K562 (cell line): ENCODE data around the gene HRH1. TPM values are rescaled to one million over a fixed set of nuclear protein-coding genes. Genes with fewer than 3 reads are reported as not detected.

ENCODE experiments used
- ATAC-seq: fragments of 200-7000 bp; cut with Tn5 transposase; 3 replicates; pipeline ENCODE4 v1.9.1; 2020; ENCODE audit warnings: moderate library complexity
- BruUV-seq: library from RNA; stranded (reverse); fragments of 400-500 nt; replicated peaks from 2 replicates; lab custom pipeline; 2021; lab: Mats Ljungman, UMichigan
- CTCF ChIA-PET: fragments of 300-600 bp; formaldehyde crosslinking; extraction: SDS; loops from one replicate; lab custom pipeline; 2021; ENCODE audit warnings: low intra/inter-chr PET ratio; lab: Yijun Ruan, JAX
- POLR2A ChIA-PET: fragments of 300-600, 350-650 bp; sonication (Branson Sonifier 250); formaldehyde crosslinking; extraction: SDS; loops from one replicate; lab custom pipeline; 2021; ENCODE audit warnings: antibody characterized with exemption, inconsistent platforms; lab: Yijun Ruan, JAX
- DNase-seq, 4 experiments: peaks; one replicate each; pipeline versions ENCODE4 v3.0.0 to v3.0.0-alpha.2; 2011 to 2018; ENCODE audit warnings: low spot score in 3 of 4, mixed read lengths in 3 of 4; ENCODE audit errors: extremely low read depth in 1 of 4
- FAIRE-seq: peaks from 2 replicates; lab custom pipeline; 2011; peaks lifted over from hg19 to GRCh38; lab: Jason Lieb, UNC
- H2AFZ ChIP-seq: 2 replicates; pipeline ENCODE4 v1.6.0; 2011; ENCODE audit warnings: low read depth, low read length, control low read depth, inconsistent platforms
- H3K27ac ChIP-seq: fragments of 200-600 bp; 3 replicates; pipeline ENCODE4 v1.8.0; 2011; ENCODE audit warnings: low read depth, mild to moderate bottlenecking, control low read depth, inconsistent platforms, low read length, moderate library complexity, mixed read lengths; ENCODE audit errors: extremely low read depth
- H3K27me3 ChIP-seq, 2 experiments: fragments of 300-600 bp in 1 of 2; 2 replicates in 1 of 2; 3 replicates in 1 of 2; pipeline versions ENCODE4 v1.6.0 to v1.8.0; 2011; ENCODE audit warnings: inconsistent platforms in 2 of 2, low read length in 2 of 2, mild to moderate bottlenecking in 1 of 2, mixed read lengths in 1 of 2, moderate library complexity in 1 of 2; ENCODE audit not compliant: control insufficient read depth in 2 of 2, insufficient read depth in 2 of 2
- H3K36me3 ChIP-seq: fragments of 300-600 bp; 3 replicates; pipeline ENCODE4 v1.8.0; 2011; ENCODE audit warnings: mild to moderate bottlenecking, low read length, inconsistent platforms; ENCODE audit not compliant: control insufficient read depth, insufficient read depth
- H3K4me1 ChIP-seq, 2 experiments: fragments of 200-600 bp in 1 of 2; replicated peaks in 1 of 2; 2 replicates in 1 of 2; 3 replicates in 1 of 2; pipeline versions ENCODE4 v1.5.1 to v1.8.0; 2011; ENCODE audit warnings: inconsistent platforms in 2 of 2, low read length in 2 of 2, mild to moderate bottlenecking in 1 of 2, mixed read lengths in 1 of 2, moderate library complexity in 1 of 2; ENCODE audit not compliant: control insufficient read depth in 2 of 2, insufficient read depth in 2 of 2
- H3K4me2 ChIP-seq: 2 replicates; pipeline ENCODE4 v1.6.1; 2011; ENCODE audit warnings: low read length, control low read depth, inconsistent platforms, mixed read lengths; ENCODE audit not compliant: insufficient read depth
- H3K4me3 ChIP-seq: fragments of 200-600 bp; sonication (generic), shearing (Covaris generic); 2 replicates; pipeline ENCODE4 v1.5.1; 2016; ENCODE audit warnings: control low read depth, inconsistent platforms
- H3K79me2 ChIP-seq: fragments of 200-600 bp; 3 replicates; pipeline ENCODE4 v1.8.0; 2011; ENCODE audit warnings: low read length, inconsistent platforms; ENCODE audit not compliant: control insufficient read depth, insufficient read depth
- H3K9ac ChIP-seq, 2 experiments: 2 replicates each; pipeline versions ENCODE4 v1.6.0 to v1.6.1; 2011; ENCODE audit warnings: low read depth in 2 of 2, low read length in 2 of 2, control low read depth in 1 of 2, inconsistent platforms in 1 of 2, mild to moderate bottlenecking in 1 of 2, mixed read lengths in 1 of 2; ENCODE audit not compliant: insufficient read depth in 1 of 2
- H3K9me1 ChIP-seq: one replicate; pipeline ENCODE4 v1.6.0; 2011; ENCODE audit warnings: inconsistent platforms, mild to moderate bottlenecking, low read length, moderate library complexity; ENCODE audit not compliant: control insufficient read depth, insufficient read depth
- H3K9me3 ChIP-seq: replicated peaks from 2 replicates; pipeline ENCODE4 v1.5.1; 2011; ENCODE audit warnings: low read depth, low read length, inconsistent platforms; ENCODE audit not compliant: control insufficient read depth, insufficient read depth
- H4K20me1 ChIP-seq: replicated peaks from 2 replicates; pipeline ENCODE4 v1.6.1; 2011; ENCODE audit warnings: low read length, inconsistent platforms, mixed read lengths; ENCODE audit not compliant: control insufficient read depth, insufficient read depth
- ATF4 ChIP-seq: fragments of 450-650 bp; formaldehyde crosslinking; IDR thresholded peaks from 2 replicates; pipeline ENCODE4 v1.4.0; 2022; ENCODE audit warnings: mild to moderate bottlenecking, moderate library complexity
- CC2D1A ChIP-seq: fragments of 450-650 bp; IDR thresholded peaks from 2 replicates; pipeline ENCODE4 v1.6.1; 2017; ENCODE audit warnings: mild to moderate bottlenecking
- MED1 ChIP-seq: sonication (generic); formaldehyde crosslinking; IDR thresholded peaks from 2 replicates; pipeline ENCODE4 v1.8.1; 2023; ENCODE audit warnings: missing genetic modification reagents, borderline replicate concordance
- RAD21 ChIP-seq, 2 experiments: fragments of 250-450 bp in 1 of 2; fragments of 450-650 bp in 1 of 2; sonication (Bioruptor Pico) in 1 of 2; formaldehyde crosslinking in 1 of 2; IDR thresholded peaks in 1 of 2; conservative IDR thresholded peaks in 1 of 2; 2 replicates each; pipeline versions ENCODE4 v1.4.0 to v1.8.0; 2020 to 2022; ENCODE audit warnings: mild to moderate bottlenecking in 2 of 2, moderate library complexity in 1 of 2
- ZNF124 ChIP-seq: sonication (generic); formaldehyde crosslinking; IDR thresholded peaks from 2 replicates; pipeline ENCODE4 v1.8.1; 2022; ENCODE audit warnings: missing genetic modification reagents
- WGBS: fragments of 100-300 bp; shearing (Covaris generic); methylation state at CpG from one replicate; pipeline ENCODE4 v1.1.6; 2016; ENCODE audit warnings: low coverage, mixed read lengths; ENCODE audit not compliant: insufficient coverage; ENCODE audit errors: missing lambda C conversion rate; 5-methylcytosine and 5-hydroxymethylcytosine counted together
- in situ Hi-C: fragments of 300-500 bp; cut with MboI; formaldehyde crosslinking; loops from 4 replicates; pipeline ENCODE4 v1.15.0; 2018; ENCODE audit warnings: inconsistent platforms, mixed read lengths
- intact Hi-C: fragments of 100-400 bp; cut with micrococcal nuclease; formaldehyde crosslinking; loops from 2 replicates; pipeline ENCODE4 v1.14.2; 2022
- polyA plus RNA-seq, 8 experiments: library from polyadenylated mRNA; depleted of rRNA in 4 of 8; stranded (reverse) in 5 of 8; unstranded in 3 of 8; fragments of >200 nt; fragmentation: Nextera tagmentation in 2 of 8; fragmentation: Illumina TruSeq in 1 of 8; extraction: Ambion mirVana in 2 of 8; extraction: Trizol in 1 of 8; gene quantifications; 2 replicates each; pipeline versions ENCODE4 v1.2.1 to v1.2.3, GENCODE V29; 2011 to 2014; ENCODE audit warnings: inconsistent platforms in 1 of 8, missing spikeins in 1 of 8
- total RNA-seq, 7 experiments: library from RNA; depleted of rRNA in 6 of 7; stranded (reverse); fragments of >200 nt in 6 of 7; fragmentation: Illumina TruSeq in 2 of 7; extraction: Trizol in 2 of 7; gene quantifications; 2 replicates each; pipeline versions ENCODE4 v1.2.1 to v1.2.3, GENCODE V29; 2011 to 2021; ENCODE audit warnings: low replicate concordance in 1 of 7
- TF ChIP-seq, protein P1 (sequence below), 3 experiments: IDR thresholded peaks in 2 of 3; conservative IDR thresholded peaks in 1 of 3; 2 replicates each; pipeline ENCODE4 v1.5.1; 2011 to 2012; ENCODE audit warnings: low read length in 3 of 3, mild to moderate bottlenecking in 3 of 3, control low read depth in 2 of 3, improper control_type of control experiment in 1 of 3, inconsistent platforms in 1 of 3, low read depth in 1 of 3, mixed read lengths in 1 of 3, moderate library complexity in 1 of 3; ENCODE audit not compliant: insufficient read depth in 2 of 3

The HRH1 gene
- total and polyA plus RNA-seq, 9 of the 15 experiments (the other 6 are each of a cell fraction or from before 2014, with no cell fraction given) = 0.03 to 0.15 (median 0.06) TPM; not detected in 1

GRCh38 chr3:11221818-11222415 is 67.6 kb downstream of the HRH1 start:
- POLR2A ChIA-PET = interaction anchor here (0.6 kb wide), 1 partner anchor 506 kb away, joined by 4 read pairs; no protein-coding TSS in a partner anchor
- TF ChIP-seq RAD21 (CRISPR knock-in tag; conservative IDR thresholded peaks at IDR 0.05 in 1 of 2, IDR thresholded peaks at IDR 0.05 in 1 of 2) = peak in 1 of 2 experiments; percentile 27; a peak in 2 of 4 replicates
- no peak for TF ChIP-seq CC2D1A
- TF ChIP-seq ZNF124 = no peak
- TF ChIP-seq MED1 = no peak
- TF ChIP-seq ATF4 = no peak
- TF ChIP-seq, protein P1, sequence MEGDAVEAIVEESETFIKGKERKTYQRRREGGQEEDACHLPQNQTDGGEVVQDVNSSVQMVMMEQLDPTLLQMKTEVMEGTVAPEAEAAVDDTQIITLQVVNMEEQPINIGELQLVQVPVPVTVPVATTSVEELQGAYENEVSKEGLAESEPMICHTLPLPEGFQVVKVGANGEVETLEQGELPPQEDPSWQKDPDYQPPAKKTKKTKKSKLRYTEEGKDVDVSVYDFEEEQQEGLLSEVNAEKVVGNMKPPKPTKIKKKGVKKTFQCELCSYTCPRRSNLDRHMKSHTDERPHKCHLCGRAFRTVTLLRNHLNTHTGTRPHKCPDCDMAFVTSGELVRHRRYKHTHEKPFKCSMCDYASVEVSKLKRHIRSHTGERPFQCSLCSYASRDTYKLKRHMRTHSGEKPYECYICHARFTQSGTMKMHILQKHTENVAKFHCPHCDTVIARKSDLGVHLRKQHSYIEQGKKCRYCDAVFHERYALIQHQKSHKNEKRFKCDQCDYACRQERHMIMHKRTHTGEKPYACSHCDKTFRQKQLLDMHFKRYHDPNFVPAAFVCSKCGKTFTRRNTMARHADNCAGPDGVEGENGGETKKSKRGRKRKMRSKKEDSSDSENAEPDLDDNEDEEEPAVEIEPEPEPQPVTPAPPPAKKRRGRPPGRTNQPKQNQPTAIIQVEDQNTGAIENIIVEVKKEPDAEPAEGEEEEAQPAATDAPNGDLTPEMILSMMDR (IDR thresholded peaks at IDR 0.05 in 2 of 3, conservative IDR thresholded peaks at IDR 0.05 in 1 of 3; ENCODE audit: insufficient read depth in 2 of 3, low read depth in 1 of 3, low read length in 3 of 3) = peak in 2 of 3 experiments; percentile 11 to 31; a peak in 2 of 6 replicates
- TF ChIP-seq, all 486 proteins: peak for 2
- H2AFZ ChIP-seq = no peak overlapping the region
- H3K4me2 ChIP-seq = no peak overlapping the region
- H4K20me1 ChIP-seq = no peaks in the 10 kb centered on the region
- 0% methylated on average over 3 of the region's 3 CpGs for WGBS
- H3K27ac ChIP-seq = no peak overlapping the region
- CTCF ChIA-PET = no interaction called here
- DNase-seq (no peak), FAIRE-seq (no peak), ATAC-seq (no peak)
- intact Hi-C loops = no loop called here
- no peak overlapping the region for H3K4me3 ChIP-seq
- H3K9ac ChIP-seq = no peak overlapping the region
- H3K79me2 ChIP-seq = no peaks in the 10 kb centered on the region
- peaks cover 0 to 3% of the 10 kb centered on the region in 2 experiments; a peak in 2 of 5 replicates for H3K4me1 ChIP-seq
- no peaks in the 10 kb centered on the region; the same call in 1 of the 2 replicates for H3K9me3 ChIP-seq
- no peaks in the 10 kb centered on the region for H3K9me1 ChIP-seq
- BruUV-seq = no TSS peak
- no peaks in the 10 kb centered on the region for H3K36me3 ChIP-seq
- in situ Hi-C loops = no loop called here
- peaks cover 11 to 36% of the 10 kb centered on the region in 2 experiments for H3K27me3 ChIP-seq
